Neural cell (in vitro differentiated cells): ENCODE data around the gene FAXDC2. TPM values are rescaled to one million over a fixed set of nuclear protein-coding genes. Genes with fewer than 3 reads are reported as not detected.

Source experiments
- H2AFZ ChIP-seq: fragments of 200-600, 300-800 bp; sonication (generic), shearing (Covaris generic); 2 replicates; pipeline ENCODE4 v1.6.0; 2014; ENCODE audit warnings: low read depth, mild to moderate bottlenecking, antibody characterized with exemption, low read length, moderate library complexity
- H3F3A ChIP-seq: fragments of 200-600 bp; shearing (Covaris generic); 2 replicates; pipeline ENCODE4 v1.6.1; 2016; ENCODE audit warnings: mild to moderate bottlenecking, moderate library complexity, mixed read lengths, antibody characterized with exemption, low read length; ENCODE audit not compliant: insufficient read depth, poor library complexity, severe bottlenecking
- H3K27ac ChIP-seq: fragments of 200-600, 300-800 bp; sonication (generic), shearing (Covaris generic); 2 replicates; pipeline ENCODE4 v1.5.1; 2014; ENCODE audit warnings: mild to moderate bottlenecking, low read length, moderate library complexity
- H3K27me3 ChIP-seq: fragments of 300-800, 200-600 bp; sonication (generic), shearing (Covaris generic); 2 replicates; pipeline ENCODE4 v1.6.0; 2014; ENCODE audit warnings: mild to moderate bottlenecking, low read depth, low read length, moderate library complexity; ENCODE audit not compliant: insufficient read depth
- H3K36me3 ChIP-seq: fragments of 300-800, 200-600 bp; sonication (generic), shearing (Covaris generic); 2 replicates; pipeline ENCODE4 v1.5.1; 2014; ENCODE audit warnings: mild to moderate bottlenecking, antibody characterized with exemption, low read length, moderate library complexity; ENCODE audit not compliant: insufficient read depth
- H3K4me2 ChIP-seq: fragments of 300-800, 200-600 bp; sonication (generic), shearing (Covaris generic); 2 replicates; pipeline ENCODE4 v1.6.0; 2014; ENCODE audit warnings: mild to moderate bottlenecking, low read length
- H3K4me3 ChIP-seq: fragments of 300-800, 200-600 bp; sonication (generic), shearing (Covaris generic); 2 replicates; pipeline ENCODE4 v1.5.1; 2014; ENCODE audit warnings: mild to moderate bottlenecking, low read length, moderate library complexity
- H3K79me2 ChIP-seq: fragments of 200-600 bp; shearing (Covaris generic); replicated peaks from 2 replicates; pipeline ENCODE4 v1.6.0; 2014; ENCODE audit warnings: mild to moderate bottlenecking, low read length, moderate library complexity; ENCODE audit not compliant: insufficient read depth
- H3K9ac ChIP-seq: fragments of 300-800, 200-600 bp; sonication (generic), shearing (Covaris generic); 2 replicates; pipeline ENCODE4 v1.6.1; 2016; ENCODE audit warnings: mild to moderate bottlenecking, low read length, mixed read lengths
- H3K9me2 ChIP-seq: fragments of 200-600 bp; shearing (Covaris generic); 2 replicates; pipeline ENCODE4 v1.6.1; 2016; ENCODE audit warnings: mild to moderate bottlenecking, low read length, mixed read lengths; ENCODE audit not compliant: insufficient read depth
- H3K9me3 ChIP-seq: fragments of 200-600, 300-800 bp; sonication (generic), shearing (Covaris generic); 2 replicates; pipeline ENCODE4 v1.6.1; 2016; ENCODE audit warnings: mild to moderate bottlenecking, mixed run types, low read length, moderate library complexity, mixed read lengths
- H4K20me1 ChIP-seq: fragments of 200-600 bp; shearing (Covaris generic); 2 replicates; pipeline ENCODE4 v1.6.1; 2016; ENCODE audit warnings: mild to moderate bottlenecking, mixed run types; ENCODE audit not compliant: insufficient read depth
- EP300 ChIP-seq: fragments of 450-650 bp; conservative IDR thresholded peaks from 2 replicates; pipeline ENCODE4 v1.6.1; 2014; ENCODE audit warnings: antibody characterized with exemption, mild to moderate bottlenecking, moderate library complexity; ENCODE audit not compliant: poor library complexity, severe bottlenecking
- EZH2 ChIP-seq: fragments of 200-600, 300-800 bp; shearing (Covaris generic), sonication (generic); IDR thresholded peaks from 2 replicates; pipeline ENCODE4 v1.6.1; 2014; ENCODE audit warnings: antibody characterized with exemption, low read length, borderline replicate concordance, mild to moderate bottlenecking; ENCODE audit not compliant: insufficient read depth, poor library complexity, severe bottlenecking
- MXI1 ChIP-seq: fragments of 450-650 bp; conservative IDR thresholded peaks from 2 replicates; pipeline ENCODE4 v1.6.1; 2014; ENCODE audit warnings: antibody characterized with exemption, mild to moderate bottlenecking; ENCODE audit not compliant: poor library complexity, severe bottlenecking
- POLR2AphosphoS5 ChIP-seq: IDR thresholded peaks from 2 replicates; pipeline ENCODE4 v1.6.1; 2012
- RAD21 ChIP-seq: fragments of 450-650 bp; conservative IDR thresholded peaks from 2 replicates; pipeline ENCODE4 v1.6.1; 2014; ENCODE audit warnings: antibody characterized with exemption, mild to moderate bottlenecking, moderate library complexity
- SMC3 ChIP-seq: fragments of 450-650 bp; conservative IDR thresholded peaks from 2 replicates; pipeline ENCODE4 v1.6.1; 2014; ENCODE audit warnings: antibody characterized with exemption, mild to moderate bottlenecking, moderate library complexity; ENCODE audit not compliant: poor library complexity
- TAF1 ChIP-seq: IDR thresholded peaks from 2 replicates; pipeline ENCODE4 v1.6.1; 2012; ENCODE audit warnings: low read depth
- polyA plus RNA-seq: library from polyadenylated mRNA; depleted of rRNA; stranded (reverse); fragments of >200 nt; gene quantifications from 2 replicates; pipeline ENCODE4 v1.2.3, GENCODE V29; 2014
- TF ChIP-seq, protein P1 (sequence below): fragments of 450-650 bp; IDR thresholded peaks from 2 replicates; pipeline ENCODE4 v1.5.1; 2014; ENCODE audit warnings: antibody characterized with exemption, mild to moderate bottlenecking, moderate library complexity; ENCODE audit not compliant: poor library complexity, severe bottlenecking
- TF ChIP-seq, protein P2 (sequence below): IDR thresholded peaks from 2 replicates; pipeline ENCODE4 v1.6.1; 2012; ENCODE audit warnings: borderline replicate concordance

The FAXDC2 gene
- polyA plus RNA-seq, 1 donor from 2014 or later, result 0.12 TPM

DNA sequence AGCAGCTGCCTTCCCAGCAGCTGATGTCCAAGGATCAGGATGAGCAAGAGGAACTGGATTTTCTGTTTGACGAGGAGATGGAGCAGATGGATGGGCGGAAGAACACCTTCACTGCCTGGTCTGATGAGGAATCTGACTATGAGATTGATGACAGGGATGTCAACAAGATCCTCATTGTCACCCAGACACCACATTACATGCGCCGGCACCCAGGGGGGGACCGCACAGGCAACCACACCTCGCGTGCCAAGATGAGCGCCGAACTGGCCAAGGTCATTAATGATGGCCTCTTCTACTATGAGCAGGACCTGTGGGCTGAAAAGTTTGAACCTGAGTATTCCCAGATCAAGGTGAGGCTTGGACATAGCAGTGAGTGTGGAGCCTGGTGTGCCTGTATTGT lies 48.4 kb downstream of the FAXDC2 start:
- Histone ChIP-seq H3K79me2 (no peaks in the 10 kb centered on the region), H4K20me1 (no peaks in the 10 kb centered on the region), H3K9me3 (no peaks in the 10 kb centered on the region), H3K9me2 (no peaks in the 10 kb centered on the region), H3K27ac (no peak overlapping the region), H3K36me3 (peaks cover 10% of the 10 kb centered on the region), H3K4me2 (no peak overlapping the region), H2AFZ (no peak overlapping the region), H3K4me3 (no peak overlapping the region), H3K9ac (no peak overlapping the region), H3K27me3 (no peaks in the 10 kb centered on the region), H3F3A (no peaks in the 10 kb centered on the region)
- TF ChIP-seq POLR2AphosphoS5 (no peak), SMC3 (no peak), MXI1 (no peak), RAD21 (no peak), EP300 (no peak), EZH2 (no peak)
- TF ChIP-seq, protein P1, sequence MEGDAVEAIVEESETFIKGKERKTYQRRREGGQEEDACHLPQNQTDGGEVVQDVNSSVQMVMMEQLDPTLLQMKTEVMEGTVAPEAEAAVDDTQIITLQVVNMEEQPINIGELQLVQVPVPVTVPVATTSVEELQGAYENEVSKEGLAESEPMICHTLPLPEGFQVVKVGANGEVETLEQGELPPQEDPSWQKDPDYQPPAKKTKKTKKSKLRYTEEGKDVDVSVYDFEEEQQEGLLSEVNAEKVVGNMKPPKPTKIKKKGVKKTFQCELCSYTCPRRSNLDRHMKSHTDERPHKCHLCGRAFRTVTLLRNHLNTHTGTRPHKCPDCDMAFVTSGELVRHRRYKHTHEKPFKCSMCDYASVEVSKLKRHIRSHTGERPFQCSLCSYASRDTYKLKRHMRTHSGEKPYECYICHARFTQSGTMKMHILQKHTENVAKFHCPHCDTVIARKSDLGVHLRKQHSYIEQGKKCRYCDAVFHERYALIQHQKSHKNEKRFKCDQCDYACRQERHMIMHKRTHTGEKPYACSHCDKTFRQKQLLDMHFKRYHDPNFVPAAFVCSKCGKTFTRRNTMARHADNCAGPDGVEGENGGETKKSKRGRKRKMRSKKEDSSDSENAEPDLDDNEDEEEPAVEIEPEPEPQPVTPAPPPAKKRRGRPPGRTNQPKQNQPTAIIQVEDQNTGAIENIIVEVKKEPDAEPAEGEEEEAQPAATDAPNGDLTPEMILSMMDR, result no peak
- TF ChIP-seq, protein P2, sequence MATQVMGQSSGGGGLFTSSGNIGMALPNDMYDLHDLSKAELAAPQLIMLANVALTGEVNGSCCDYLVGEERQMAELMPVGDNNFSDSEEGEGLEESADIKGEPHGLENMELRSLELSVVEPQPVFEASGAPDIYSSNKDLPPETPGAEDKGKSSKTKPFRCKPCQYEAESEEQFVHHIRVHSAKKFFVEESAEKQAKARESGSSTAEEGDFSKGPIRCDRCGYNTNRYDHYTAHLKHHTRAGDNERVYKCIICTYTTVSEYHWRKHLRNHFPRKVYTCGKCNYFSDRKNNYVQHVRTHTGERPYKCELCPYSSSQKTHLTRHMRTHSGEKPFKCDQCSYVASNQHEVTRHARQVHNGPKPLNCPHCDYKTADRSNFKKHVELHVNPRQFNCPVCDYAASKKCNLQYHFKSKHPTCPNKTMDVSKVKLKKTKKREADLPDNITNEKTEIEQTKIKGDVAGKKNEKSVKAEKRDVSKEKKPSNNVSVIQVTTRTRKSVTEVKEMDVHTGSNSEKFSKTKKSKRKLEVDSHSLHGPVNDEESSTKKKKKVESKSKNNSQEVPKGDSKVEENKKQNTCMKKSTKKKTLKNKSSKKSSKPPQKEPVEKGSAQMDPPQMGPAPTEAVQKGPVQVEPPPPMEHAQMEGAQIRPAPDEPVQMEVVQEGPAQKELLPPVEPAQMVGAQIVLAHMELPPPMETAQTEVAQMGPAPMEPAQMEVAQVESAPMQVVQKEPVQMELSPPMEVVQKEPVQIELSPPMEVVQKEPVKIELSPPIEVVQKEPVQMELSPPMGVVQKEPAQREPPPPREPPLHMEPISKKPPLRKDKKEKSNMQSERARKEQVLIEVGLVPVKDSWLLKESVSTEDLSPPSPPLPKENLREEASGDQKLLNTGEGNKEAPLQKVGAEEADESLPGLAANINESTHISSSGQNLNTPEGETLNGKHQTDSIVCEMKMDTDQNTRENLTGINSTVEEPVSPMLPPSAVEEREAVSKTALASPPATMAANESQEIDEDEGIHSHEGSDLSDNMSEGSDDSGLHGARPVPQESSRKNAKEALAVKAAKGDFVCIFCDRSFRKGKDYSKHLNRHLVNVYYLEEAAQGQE, result no peak

DNA sequence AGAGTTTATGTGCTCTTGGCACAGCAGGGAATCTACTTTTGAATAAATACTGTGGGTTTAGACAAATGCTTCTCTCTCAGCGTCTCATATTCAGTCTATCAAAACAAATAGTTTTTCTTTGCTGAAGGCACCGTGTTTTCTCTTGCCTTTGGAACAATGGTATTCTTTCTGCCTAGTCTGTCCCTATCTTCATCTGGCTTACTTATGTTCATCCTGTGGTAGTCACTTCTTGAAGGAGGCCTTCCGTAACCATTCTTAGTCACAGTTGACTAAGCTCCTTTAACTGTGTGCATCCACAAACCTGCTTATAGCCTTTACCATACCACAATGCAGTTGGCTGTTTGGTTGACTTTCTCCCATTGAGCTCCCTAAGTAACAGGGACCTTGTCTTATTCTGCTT lies 49.3 kb downstream of the FAXDC2 start:
- Histone ChIP-seq H3F3A (no peaks in the 10 kb centered on the region), H3K9me2 (no peaks in the 10 kb centered on the region), H2AFZ (no peak overlapping the region), H3K9ac (no peak overlapping the region), H3K36me3 (peaks cover 10% of the 10 kb centered on the region), H3K79me2 (no peaks in the 10 kb centered on the region), H3K27me3 (no peaks in the 10 kb centered on the region), H3K9me3 (no peaks in the 10 kb centered on the region), H3K4me3 (no peak overlapping the region), H4K20me1 (no peaks in the 10 kb centered on the region), H3K27ac (no peak overlapping the region), H3K4me2 (no peak overlapping the region)
- TF ChIP-seq, protein P2, result no peak
- TF ChIP-seq EP300 (no peak), EZH2 (no peak), SMC3 (no peak), TAF1 (no peak), MXI1 (no peak), POLR2AphosphoS5 (no peak)
